Tibial nerve (tissue), 4 donors: ENCODE results near the gene PSME3IP1.

Experiments used
- CTCF ChIP-seq, 5 experiments: fragments of 200-600 bp in 3 of 5; fragments of 450-650 bp in 2 of 5; sonication (generic) in 3 of 5; IDR thresholded peaks; one replicate each; pipeline ENCODE4 v1.5.1; 2016 to 2019; ENCODE audit warnings: antibody characterized with exemption in 5 of 5, mild to moderate bottlenecking in 3 of 5, moderate library complexity in 2 of 5
- EP300 ChIP-seq, 2 donors: sonication (generic); formaldehyde crosslinking; IDR thresholded peaks; one replicate each; pipeline ENCODE4 v1.6.1; 2017; ENCODE audit warnings: antibody characterized with exemption in 2 of 2, mild to moderate bottlenecking in 1 of 2
- POLR2A ChIP-seq, 2 donors: fragments of 450-650 bp; IDR thresholded peaks; one replicate each; pipeline ENCODE4 v1.6.1; 2017; ENCODE audit warnings: antibody characterized with exemption in 2 of 2, mild to moderate bottlenecking in 2 of 2, moderate library complexity in 2 of 2

- no peak for TF ChIP-seq POLR2A (IDR thresholded peaks at IDR 0.05)
- TF ChIP-seq CTCF (IDR thresholded peaks at IDR 0.05): no peak
- no peak for TF ChIP-seq EP300 (IDR thresholded peaks at IDR 0.05)
Measured at GRCh38 chr16:57150682-57151330, 35.0 kb downstream of the PSME3IP1 start.
